ENCODE data around the gene MAPT.

Gene MAPT

DNA sequence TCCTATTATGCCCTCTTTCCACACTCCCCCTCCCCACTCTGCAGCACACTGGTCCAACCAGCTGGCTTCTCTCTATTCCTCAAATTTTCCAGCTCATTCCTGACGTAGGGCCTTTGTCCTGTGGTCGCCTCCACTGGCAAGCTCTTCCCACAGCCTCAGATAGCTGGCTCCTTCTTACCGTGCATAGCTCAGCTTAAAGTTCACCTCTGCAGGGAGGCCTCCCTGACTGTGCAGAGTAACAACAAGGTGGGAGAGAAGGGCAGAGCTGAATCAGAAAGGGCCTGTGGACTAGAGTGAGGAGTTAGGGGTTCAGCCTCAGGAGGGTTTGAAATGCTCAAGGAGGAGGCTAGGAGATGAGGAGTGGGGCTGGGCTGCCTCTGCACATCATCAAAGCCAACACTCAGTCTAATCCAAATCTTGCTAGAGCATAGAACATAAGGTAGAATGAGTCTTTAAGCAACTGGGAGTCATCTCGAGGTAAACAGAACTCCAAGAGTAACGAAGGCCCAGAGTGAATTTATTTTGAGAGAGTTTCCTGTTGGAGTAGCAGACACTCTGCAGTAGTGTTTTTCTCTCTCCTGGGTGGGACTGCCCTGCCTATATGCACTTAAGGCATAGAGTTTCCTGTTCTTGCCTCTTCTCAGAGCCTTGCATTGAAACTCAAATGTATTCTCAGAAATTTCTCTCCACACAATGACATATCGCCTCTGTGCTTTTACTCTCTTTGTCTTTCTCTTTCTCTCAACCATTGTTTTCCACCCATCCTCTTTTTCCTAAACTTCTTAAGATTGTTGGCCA is 30.3 kb upstream of the MAPT start:
- no peaks in the 10 kb centered on the region for H3K27me3 ChIP-seq (replicated peaks; ENCODE audit: control insufficient read depth, insufficient read depth, low read length)
- H3K36me3 ChIP-seq (ENCODE audit: control insufficient read depth, insufficient read depth, low read length): no peaks in the 10 kb centered on the region
- no peak overlapping the region for H3K4me3 ChIP-seq (replicated peaks; ENCODE audit: low read depth, low read length)
- no peak for DNase-seq (ENCODE audit: extremely low read depth, insufficient read length)
- TF ChIP-seq, protein P1, sequence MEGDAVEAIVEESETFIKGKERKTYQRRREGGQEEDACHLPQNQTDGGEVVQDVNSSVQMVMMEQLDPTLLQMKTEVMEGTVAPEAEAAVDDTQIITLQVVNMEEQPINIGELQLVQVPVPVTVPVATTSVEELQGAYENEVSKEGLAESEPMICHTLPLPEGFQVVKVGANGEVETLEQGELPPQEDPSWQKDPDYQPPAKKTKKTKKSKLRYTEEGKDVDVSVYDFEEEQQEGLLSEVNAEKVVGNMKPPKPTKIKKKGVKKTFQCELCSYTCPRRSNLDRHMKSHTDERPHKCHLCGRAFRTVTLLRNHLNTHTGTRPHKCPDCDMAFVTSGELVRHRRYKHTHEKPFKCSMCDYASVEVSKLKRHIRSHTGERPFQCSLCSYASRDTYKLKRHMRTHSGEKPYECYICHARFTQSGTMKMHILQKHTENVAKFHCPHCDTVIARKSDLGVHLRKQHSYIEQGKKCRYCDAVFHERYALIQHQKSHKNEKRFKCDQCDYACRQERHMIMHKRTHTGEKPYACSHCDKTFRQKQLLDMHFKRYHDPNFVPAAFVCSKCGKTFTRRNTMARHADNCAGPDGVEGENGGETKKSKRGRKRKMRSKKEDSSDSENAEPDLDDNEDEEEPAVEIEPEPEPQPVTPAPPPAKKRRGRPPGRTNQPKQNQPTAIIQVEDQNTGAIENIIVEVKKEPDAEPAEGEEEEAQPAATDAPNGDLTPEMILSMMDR (IDR thresholded peaks at IDR 0.05; ENCODE audit: insufficient read depth, low read length, poor library complexity, severe bottlenecking): no peak

DNA sequence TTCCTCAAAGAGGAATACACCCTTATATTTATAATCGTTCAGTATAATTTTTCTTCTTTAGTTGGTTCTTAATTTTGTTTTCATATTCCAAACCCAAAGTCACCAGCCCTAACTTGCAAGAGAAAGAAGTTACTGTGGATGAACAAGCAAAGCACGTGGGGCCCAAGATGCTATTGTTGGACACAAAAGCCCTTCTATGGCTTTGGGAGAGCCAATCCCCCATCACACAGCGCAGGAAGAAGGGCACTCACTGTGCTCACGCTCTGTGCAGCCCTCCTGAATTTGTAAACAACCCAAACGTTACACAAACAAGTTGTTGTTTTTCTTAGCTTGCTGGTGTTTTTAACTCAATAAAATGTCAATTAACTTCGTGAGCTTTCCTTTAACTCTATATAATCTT is 27.2 kb upstream of the MAPT start:
- Histone ChIP-seq H3K27me3 (replicated peaks; ENCODE audit: control insufficient read depth, insufficient read depth, low read length) (no peaks in the 10 kb centered on the region; the same call in 1 of the 2 replicates), H3K4me3 (replicated peaks; ENCODE audit: low read depth, low read length) (no peak overlapping the region), H3K36me3 (ENCODE audit: control insufficient read depth, insufficient read depth, low read length) (no peaks in the 10 kb centered on the region)
- no peak for DNase-seq (ENCODE audit: extremely low read depth, insufficient read length)
- TF ChIP-seq, protein P1 (IDR thresholded peaks at IDR 0.05; ENCODE audit: insufficient read depth, low read length, poor library complexity, severe bottlenecking): no peak

DNA sequence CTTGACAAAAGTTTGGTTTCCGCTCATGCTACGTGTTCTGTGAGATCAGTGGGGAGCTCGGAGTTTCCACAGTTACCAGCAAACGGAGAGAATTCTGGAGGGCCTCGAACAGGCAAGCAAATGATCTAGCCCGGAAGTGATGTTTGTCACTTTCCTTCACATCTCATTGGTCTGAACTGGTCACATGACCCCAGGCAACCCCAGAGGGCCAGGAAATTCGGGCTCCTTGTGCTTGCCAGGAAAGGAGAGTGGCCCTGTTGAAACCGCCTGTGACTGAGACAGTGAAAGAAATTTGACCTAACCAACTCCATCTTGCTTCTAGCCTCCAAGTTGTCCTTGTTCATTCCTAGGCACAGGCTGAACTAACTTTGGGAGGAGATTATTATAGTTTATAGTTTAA is 26.7 kb upstream of the MAPT start:
- Histone ChIP-seq H3K27me3 (replicated peaks; ENCODE audit: control insufficient read depth, insufficient read depth, low read length) (no peaks in the 10 kb centered on the region; the same call in 1 of the 2 replicates), H3K36me3 (ENCODE audit: control insufficient read depth, insufficient read depth, low read length) (no peaks in the 10 kb centered on the region), H3K4me3 (replicated peaks; ENCODE audit: low read depth, low read length) (no peak overlapping the region)
- DNase-seq (ENCODE audit: extremely low read depth, insufficient read length): no peak
- TF ChIP-seq, protein P1 (IDR thresholded peaks at IDR 0.05; ENCODE audit: insufficient read depth, low read length, poor library complexity, severe bottlenecking): no peak

DNA sequence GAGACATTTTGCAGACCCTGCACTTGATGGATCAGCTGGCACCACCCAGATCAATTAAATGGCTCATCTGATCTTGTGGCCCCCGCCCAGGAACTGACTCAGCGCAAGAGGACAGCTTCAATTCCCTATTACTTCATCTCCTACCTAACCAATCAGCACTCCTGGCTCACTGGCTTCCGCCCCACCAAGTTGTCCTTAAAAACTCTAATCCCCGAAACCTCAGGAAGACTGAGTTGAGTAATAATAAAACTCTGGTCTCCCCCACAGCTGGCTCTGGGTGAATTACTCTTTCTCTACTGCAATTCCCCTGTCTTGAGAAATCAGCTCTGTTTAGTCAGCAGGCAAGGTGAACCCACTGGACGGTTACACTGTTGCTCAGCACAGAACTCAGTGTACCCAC is 26.1 kb upstream of the MAPT start:
- H3K4me3 ChIP-seq (replicated peaks; ENCODE audit: low read depth, low read length): no peak overlapping the region
- H3K27me3 ChIP-seq (replicated peaks; ENCODE audit: control insufficient read depth, insufficient read depth, low read length): no peaks in the 10 kb centered on the region; the same call in 1 of the 2 replicates
- TF ChIP-seq, protein P1 (IDR thresholded peaks at IDR 0.05; ENCODE audit: insufficient read depth, low read length, poor library complexity, severe bottlenecking): no peak
- DNase-seq (ENCODE audit: extremely low read depth, insufficient read length): no peak
- no peaks in the 10 kb centered on the region for H3K36me3 ChIP-seq (ENCODE audit: control insufficient read depth, insufficient read depth, low read length)

DNA sequence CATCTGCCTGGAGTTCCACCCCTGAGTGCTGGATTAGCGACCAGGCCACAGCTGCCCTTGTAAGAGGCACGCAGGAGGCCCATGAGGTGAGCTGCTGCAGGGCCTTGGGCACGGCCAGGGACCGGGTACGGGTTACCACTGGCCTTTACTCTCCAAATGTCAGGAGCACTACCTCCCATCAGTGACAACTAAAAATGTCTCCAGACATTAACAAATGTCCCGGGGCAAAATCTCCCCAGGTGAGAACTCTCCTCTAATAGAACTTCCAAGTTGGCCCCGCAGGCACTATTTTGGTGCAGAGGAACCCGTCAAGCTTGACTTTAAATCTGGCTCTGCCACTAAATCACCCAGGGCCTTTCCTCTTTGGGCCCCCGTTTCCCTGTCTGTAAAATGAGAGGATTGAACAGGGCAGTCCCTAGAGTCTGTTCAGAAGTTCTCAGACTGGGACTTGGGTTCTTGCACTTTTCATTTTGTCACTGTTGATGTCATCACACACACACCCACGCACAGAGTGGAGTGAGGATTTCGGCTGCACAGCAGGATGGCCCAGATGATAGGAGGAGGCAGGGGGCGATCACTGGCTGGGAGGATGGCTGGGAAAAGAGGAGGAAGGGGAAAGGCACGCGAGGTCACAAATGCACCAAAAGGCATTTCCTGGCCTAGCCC is 24.5 kb upstream of the MAPT start:
- H3K27me3 ChIP-seq (replicated peaks; ENCODE audit: control insufficient read depth, insufficient read depth, low read length): no peaks in the 10 kb centered on the region; the same call in 1 of the 2 replicates
- TF ChIP-seq, protein P1 (IDR thresholded peaks at IDR 0.05; ENCODE audit: insufficient read depth, low read length, poor library complexity, severe bottlenecking): no peak
- no peak for DNase-seq (ENCODE audit: extremely low read depth, insufficient read length)
- H3K36me3 ChIP-seq (ENCODE audit: control insufficient read depth, insufficient read depth, low read length): no peaks in the 10 kb centered on the region
- H3K4me3 ChIP-seq (replicated peaks; ENCODE audit: low read depth, low read length): no peak overlapping the region

Data from GM06990 (cell line).